HG03521 (cell line): ENCODE data around the gene SCG5.

ENCODE experiments used
- ATAC-seq: cut with Tn5 transposase; IDR thresholded peaks from one replicate; pipeline ENCODE4 v1.9.1; 2021; ENCODE audit warnings: mild to moderate bottlenecking, moderate library complexity; ENCODE audit not compliant: unreplicated experiment

SCG5 gene

GRCh38 chr15:32690941-32691688, 49.6 kb downstream of the SCG5 start:
- no peak for ATAC-seq

GRCh38 chr15:32691689-32692038, 50.2 kb downstream of the SCG5 start:
- ATAC-seq: no peak

GRCh38 chr15:32692286-32692685, 50.8 kb downstream of the SCG5 start:
- ATAC-seq: no peak

- ATAC-seq: no peak
Observed at GRCh38 chr15:32694222-32694983, 52.9 kb downstream of the SCG5 start.

- ATAC-seq: no peak
Observed at GRCh38 chr15:32698773-32699390, 57.4 kb downstream of the SCG5 start.

GRCh38 chr15:32700501-32701150, 59.1 kb downstream of the SCG5 start:
- no peak for ATAC-seq

GRCh38 chr15:32701863-32702262, 60.4 kb downstream of the SCG5 start:
- ATAC-seq: no peak

GRCh38 chr15:32704395-32704981, 63.0 kb downstream of the SCG5 start:
- no peak for ATAC-seq

- no peak for ATAC-seq
Observed at GRCh38 chr15:32705446-32705845, 63.9 kb downstream of the SCG5 start.

- no peak for ATAC-seq
Observed at GRCh38 chr15:32706704-32707103, 65.2 kb downstream of the SCG5 start.

GRCh38 chr15:32707436-32707835, 65.9 kb downstream of the SCG5 start:
- ATAC-seq: no peak

- no peak for ATAC-seq
Observed at GRCh38 chr15:32709295-32710033, 68.0 kb downstream of the SCG5 start.

- ATAC-seq: peak; percentile 55
Observed at GRCh38 chr15:32715276-32715675, 73.8 kb downstream of the SCG5 start.

- no peak for ATAC-seq
Observed at GRCh38 chr15:32716216-32716914, 74.9 kb downstream of the SCG5 start.

- ATAC-seq: no peak
Observed at GRCh38 chr15:32716915-32717425, 75.5 kb downstream of the SCG5 start.

GRCh38 chr15:32717426-32718226, 76.1 kb downstream of the SCG5 start, which contains the start of gene GREM1:
Gene GREM1 (plus strand): TSS chr15:32718004. CDS start chr15:32730691, 12,687 bp downstream.
- ATAC-seq: no peak

- no peak for ATAC-seq
Observed at GRCh38 chr15:32718227-32718820, 76.8 kb downstream of the SCG5 start.
